PC-3 (cell line): ENCODE data around the gene A2ML1. TPM values are rescaled to one million over a fixed set of nuclear protein-coding genes. Genes with fewer than 3 reads are reported as not detected.

Experiments
- ATAC-seq: fragments of 200-7000 bp; cut with Tn5 transposase; 2 replicates; pipeline ENCODE4 v1.9.1; 2020; ENCODE audit warnings: mild to moderate bottlenecking, moderate library complexity
- BruUV-seq: library from RNA; stranded (reverse); fragments of 400-500 nt; replicated peaks from 2 replicates; lab custom pipeline; 2021; lab: Mats Ljungman, UMichigan
- CTCF ChIA-PET: fragments of 300-600 bp; sonication (Branson Sonifier 250); formaldehyde crosslinking; loops from one replicate; lab custom pipeline; 2022; ENCODE audit warnings: antibody characterized with exemption; lab: Charles Lee
- POLR2A ChIA-PET: fragments of 300-600 bp; sonication (Branson Sonifier 250); formaldehyde crosslinking; loops from one replicate; lab custom pipeline; 2022; ENCODE audit warnings: antibody characterized with exemption; ENCODE audit not compliant: unreplicated experiment; lab: Charles Lee
- DNase-seq: peaks from one replicate; pipeline ENCODE4 v3.0.0-alpha.2; 2015
- H2AFZ ChIP-seq: fragments of 300-600 bp; sonication (generic); 2 replicates; pipeline ENCODE4 v1.6.0; 2016; ENCODE audit warnings: antibody characterized with exemption, low read length
- H3F3A ChIP-seq: fragments of 300-600 bp; sonication (generic); one replicate; pipeline ENCODE4 v1.6.0; 2017; ENCODE audit warnings: antibody characterized with exemption, low read length, control low read depth, mild to moderate bottlenecking; ENCODE audit not compliant: unreplicated experiment
- H3K27ac ChIP-seq: fragments of 300-600 bp; sonication (generic); 2 replicates; pipeline ENCODE4 v1.5.1; 2016; ENCODE audit warnings: mild to moderate bottlenecking, low read length
- H3K27me3 ChIP-seq: fragments of 300-600 bp; sonication (generic); 2 replicates; pipeline ENCODE4 v1.6.1; 2016; ENCODE audit warnings: low read length, mixed read lengths
- H3K36me3 ChIP-seq: fragments of 300-600 bp; sonication (generic); 2 replicates; pipeline ENCODE4 v1.6.1; 2016; ENCODE audit warnings: low read depth, mixed run types, low read length, mixed read lengths
- H3K4me1 ChIP-seq: fragments of 300-600 bp; sonication (generic); 2 replicates; pipeline ENCODE4 v1.5.1; 2016; ENCODE audit warnings: low read length; ENCODE audit not compliant: insufficient read depth
- H3K4me2 ChIP-seq: fragments of 300-600 bp; sonication (generic); 2 replicates; pipeline ENCODE4 v1.6.0; 2016; ENCODE audit warnings: low read length
- H3K4me3 ChIP-seq: fragments of 300-600 bp; sonication (generic); 2 replicates; pipeline ENCODE4 v1.5.1; 2016; ENCODE audit warnings: mild to moderate bottlenecking, low read length, mixed read lengths
- H3K79me2 ChIP-seq: fragments of 300-600 bp; sonication (generic); 2 replicates; pipeline ENCODE4 v1.6.1; 2017; ENCODE audit warnings: low read length, mixed read lengths
- H3K9ac ChIP-seq: fragments of 300-600 bp; sonication (generic); 2 replicates; pipeline ENCODE4 v1.6.0; 2016; ENCODE audit warnings: mild to moderate bottlenecking, low read length
- H3K9me2 ChIP-seq: fragments of 300-600 bp; sonication (generic); replicated peaks from 2 replicates; pipeline ENCODE4 v1.6.1; 2016; ENCODE audit warnings: mixed run types, low read length, mixed read lengths
- H3K9me3 ChIP-seq: fragments of 300-600 bp; sonication (generic); 2 replicates; pipeline ENCODE4 v1.6.1; 2016; ENCODE audit warnings: low read length, mixed read lengths
- H4K20me1 ChIP-seq: fragments of 300-600 bp; sonication (generic); 2 replicates; pipeline ENCODE4 v1.6.1; 2016; ENCODE audit warnings: low read length, mixed read lengths
- CTCF ChIP-seq: fragments of 300-600 bp; sonication (generic); conservative IDR thresholded peaks from 2 replicates; pipeline ENCODE4 v1.5.1; 2017; ENCODE audit warnings: antibody characterized with exemption, low read depth, mild to moderate bottlenecking, low read length
- EZH2 ChIP-seq: fragments of 300-600 bp; sonication (generic); IDR thresholded peaks from one replicate; pipeline ENCODE4 v1.6.1; 2017; ENCODE audit warnings: antibody characterized with exemption, mild to moderate bottlenecking, low read length; ENCODE audit not compliant: unreplicated experiment
- EZH2phosphoT487 ChIP-seq: fragments of 300-600 bp; sonication (generic); IDR thresholded peaks from 2 replicates; pipeline ENCODE4 v1.6.1; 2018; ENCODE audit warnings: mild to moderate bottlenecking, antibody characterized with exemption, low read length, borderline replicate concordance
- intact Hi-C: fragments of 100-400 bp; cut with micrococcal nuclease; formaldehyde crosslinking; loops from 2 replicates; pipeline ENCODE4 v1.9.0; 2023
- total RNA-seq: library from RNA; depleted of rRNA; stranded (reverse); fragments of >200 nt; gene quantifications from 2 replicates; pipeline ENCODE4 v1.2.3, GENCODE V29; 2014

A2ML1 gene
- total RNA-seq, 1 experiment from 2014 or later, result 0.36 TPM

GRCh38 chr12:8816448-8817050 is 5.9 kb upstream of the A2ML1 start:
- no peak overlapping the region for H2AFZ ChIP-seq
- H4K20me1 ChIP-seq, result no peaks in the 10 kb centered on the region
- DNase-seq (no peak), ATAC-seq (no peak)
- no peaks in the 10 kb centered on the region for H3K27me3 ChIP-seq
- H3K9me2 ChIP-seq, result no peaks in the 10 kb centered on the region
- H3K4me2 ChIP-seq, result no peak overlapping the region
- no peaks in the 10 kb centered on the region for H3K9me3 ChIP-seq
- no peaks in the 10 kb centered on the region for H3K36me3 ChIP-seq
- H3K4me3 ChIP-seq, result no peak overlapping the region
- H3K79me2 ChIP-seq, result no peaks in the 10 kb centered on the region
- no peak overlapping the region for H3K9ac ChIP-seq
- H3F3A ChIP-seq, result no peaks in the 10 kb centered on the region
- POLR2A ChIA-PET, result no interaction called here
- intact Hi-C loops, result no loop called here
- no TSS peak for BruUV-seq
- H3K4me1 ChIP-seq, result no peaks in the 10 kb centered on the region
- TF ChIP-seq CTCF (no peak), EZH2phosphoT487 (no peak), EZH2 (no peak)
- no peak overlapping the region for H3K27ac ChIP-seq
- CTCF ChIA-PET, result interaction anchor here (0.6 kb wide), 1 partner anchor 37 kb away, joined by 3 read pairs; no protein-coding TSS in a partner anchor

GRCh38 chr12:8817856-8818255 is 4.6 kb upstream of the A2ML1 start:
- intact Hi-C loops, result no loop called here
- ATAC-seq (no peak), DNase-seq (no peak)
- no peak overlapping the region for H2AFZ ChIP-seq
- no peak for TF ChIP-seq EZH2
- no peak for TF ChIP-seq CTCF
- no peak for TF ChIP-seq EZH2phosphoT487
- CTCF ChIA-PET, result no interaction called here
- POLR2A ChIA-PET, result no interaction called here
- H3F3A ChIP-seq, result no peaks in the 10 kb centered on the region
- no peaks in the 10 kb centered on the region for H3K9me3 ChIP-seq
- H3K4me2 ChIP-seq, result no peak overlapping the region
- no peaks in the 10 kb centered on the region for H3K36me3 ChIP-seq
- H3K27me3 ChIP-seq, result no peaks in the 10 kb centered on the region
- H3K27ac ChIP-seq, result no peak overlapping the region
- H3K9ac ChIP-seq, result no peak overlapping the region
- H3K9me2 ChIP-seq, result no peaks in the 10 kb centered on the region
- H3K79me2 ChIP-seq, result no peaks in the 10 kb centered on the region
- H3K4me1 ChIP-seq, result peaks cover 3% of the 10 kb centered on the region; the same call in 1 of the 2 replicates
- no peaks in the 10 kb centered on the region for H4K20me1 ChIP-seq
- no TSS peak for BruUV-seq
- H3K4me3 ChIP-seq, result no peak overlapping the region

GRCh38 chr12:8818526-8818925 is 3.9 kb upstream of the A2ML1 start:
- no peaks in the 10 kb centered on the region for H3K9me3 ChIP-seq
- no TSS peak for BruUV-seq
- H3K4me2 ChIP-seq, result no peak overlapping the region
- H3K27ac ChIP-seq, result no peak overlapping the region
- no peak overlapping the region for H2AFZ ChIP-seq
- no peaks in the 10 kb centered on the region for H3F3A ChIP-seq
- H3K4me1 ChIP-seq, result peaks cover 4% of the 10 kb centered on the region; the same call in 1 of the 2 replicates
- no peaks in the 10 kb centered on the region for H3K79me2 ChIP-seq
- ATAC-seq (no peak), DNase-seq (no peak)
- H3K4me3 ChIP-seq, result no peak overlapping the region
- H3K9ac ChIP-seq, result no peak overlapping the region
- intact Hi-C loops, result no loop called here
- no peaks in the 10 kb centered on the region for H3K9me2 ChIP-seq
- CTCF ChIA-PET, result no interaction called here
- POLR2A ChIA-PET, result no interaction called here
- H4K20me1 ChIP-seq, result no peaks in the 10 kb centered on the region
- H3K27me3 ChIP-seq, result no peaks in the 10 kb centered on the region
- no peaks in the 10 kb centered on the region for H3K36me3 ChIP-seq
- TF ChIP-seq EZH2phosphoT487, result no peak
- TF ChIP-seq CTCF, result no peak
- TF ChIP-seq EZH2, result no peak
